ENCODE measurements around the gene PTPRM. TPM values are rescaled to one million over a fixed set of nuclear protein-coding genes. Genes with fewer than 3 reads are reported as not detected.

Gene PTPRM
- total RNA-seq, 4 donors from 2014 or later, result 21.4 to 41.8 (median 29.6) TPM

DNA sequence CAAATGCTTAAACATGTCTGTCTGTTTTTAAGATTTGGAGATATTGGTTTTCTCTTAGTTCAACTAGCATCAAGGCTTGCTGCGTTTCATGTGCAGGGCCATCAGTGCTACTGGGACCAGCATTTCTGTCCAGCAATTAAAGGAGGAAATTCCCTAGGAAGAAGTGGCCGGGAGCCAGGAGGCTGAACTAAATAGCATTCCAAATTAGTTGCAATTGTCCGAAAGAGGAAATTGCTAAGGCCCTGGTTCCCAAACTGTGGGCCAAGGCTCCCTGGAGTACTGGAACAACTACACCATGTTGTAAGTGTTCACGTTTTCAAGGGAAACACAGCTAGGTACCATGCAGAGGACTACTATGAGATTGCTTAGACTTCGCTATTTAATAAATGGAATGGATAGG lies 257.9 kb downstream of the PTPRM start:
- WGBS, 2 donors, result 70 to 71% methylated on average over 5 of the region's 5 CpGs
- DNase-seq (ENCODE audit: low spot score in 2 of 2), result no peak
- no peak for TF ChIP-seq POLR2A (IDR thresholded peaks at IDR 0.05)
- TF ChIP-seq, protein P1, sequence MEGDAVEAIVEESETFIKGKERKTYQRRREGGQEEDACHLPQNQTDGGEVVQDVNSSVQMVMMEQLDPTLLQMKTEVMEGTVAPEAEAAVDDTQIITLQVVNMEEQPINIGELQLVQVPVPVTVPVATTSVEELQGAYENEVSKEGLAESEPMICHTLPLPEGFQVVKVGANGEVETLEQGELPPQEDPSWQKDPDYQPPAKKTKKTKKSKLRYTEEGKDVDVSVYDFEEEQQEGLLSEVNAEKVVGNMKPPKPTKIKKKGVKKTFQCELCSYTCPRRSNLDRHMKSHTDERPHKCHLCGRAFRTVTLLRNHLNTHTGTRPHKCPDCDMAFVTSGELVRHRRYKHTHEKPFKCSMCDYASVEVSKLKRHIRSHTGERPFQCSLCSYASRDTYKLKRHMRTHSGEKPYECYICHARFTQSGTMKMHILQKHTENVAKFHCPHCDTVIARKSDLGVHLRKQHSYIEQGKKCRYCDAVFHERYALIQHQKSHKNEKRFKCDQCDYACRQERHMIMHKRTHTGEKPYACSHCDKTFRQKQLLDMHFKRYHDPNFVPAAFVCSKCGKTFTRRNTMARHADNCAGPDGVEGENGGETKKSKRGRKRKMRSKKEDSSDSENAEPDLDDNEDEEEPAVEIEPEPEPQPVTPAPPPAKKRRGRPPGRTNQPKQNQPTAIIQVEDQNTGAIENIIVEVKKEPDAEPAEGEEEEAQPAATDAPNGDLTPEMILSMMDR (IDR thresholded peaks at IDR 0.05), result no peak
- intact Hi-C loops (cut with DNase I; ENCODE audit: low total_unique reads), result no loop called here
- no peak overlapping the region for H3K4me3 ChIP-seq (ENCODE audit: low read depth, poor library complexity, severe bottlenecking)

DNA sequence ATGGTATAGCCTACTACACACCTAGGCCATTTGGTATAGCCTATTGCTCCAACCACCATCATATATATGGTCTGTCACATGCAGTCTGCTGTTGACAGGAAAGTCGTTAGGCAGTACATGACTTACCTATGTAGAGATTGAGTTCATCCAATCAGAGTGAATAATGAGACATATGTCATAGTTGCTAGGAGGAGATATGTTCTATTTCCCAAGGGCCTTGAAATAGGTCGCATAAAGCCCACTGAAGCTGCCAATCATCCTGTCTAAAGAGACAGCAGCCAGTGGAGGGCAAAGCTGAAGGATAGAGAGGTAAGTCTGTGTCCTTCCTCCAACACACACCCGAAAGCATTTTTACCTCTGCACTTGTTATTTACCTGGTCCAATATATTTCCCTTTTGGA lies 263.4 kb downstream of the PTPRM start:
- intact Hi-C loops (cut with DNase I; ENCODE audit: low total_unique reads), result no loop called here
- no peak for DNase-seq (ENCODE audit: low spot score in 2 of 2)
- TF ChIP-seq, protein P1 (IDR thresholded peaks at IDR 0.05), result no peak
- TF ChIP-seq POLR2A (IDR thresholded peaks at IDR 0.05), result no peak
- H3K4me3 ChIP-seq (ENCODE audit: low read depth, poor library complexity, severe bottlenecking), result no peak overlapping the region
- 76 to 78% methylated on average over 3 of the region's 3 CpGs for WGBS, 2 donors

DNA sequence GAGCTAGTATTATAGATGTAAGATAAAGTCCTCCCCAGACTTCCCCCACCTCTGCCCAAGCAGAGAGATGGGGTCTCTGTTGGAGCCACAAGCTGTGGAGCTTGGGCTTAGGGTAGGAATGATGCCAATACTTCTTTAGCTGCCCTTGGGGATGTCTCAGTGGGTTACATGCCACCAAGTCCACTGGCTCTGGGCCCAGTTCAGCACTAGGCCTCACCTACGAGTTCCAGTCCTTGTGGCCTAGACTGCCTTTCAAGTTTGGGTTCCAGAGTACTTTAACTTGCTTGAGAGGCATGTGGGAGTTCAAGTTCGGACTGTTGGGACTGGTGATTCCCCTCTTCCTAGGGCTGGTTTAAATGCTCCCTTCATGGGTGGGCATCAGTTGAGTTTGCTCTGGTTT lies 272.4 kb downstream of the PTPRM start:
- no peak for DNase-seq (ENCODE audit: low spot score in 2 of 2)
- intact Hi-C loops (cut with DNase I; ENCODE audit: low total_unique reads), result no loop called here
- TF ChIP-seq, protein P1 (IDR thresholded peaks at IDR 0.05), result no peak
- TF ChIP-seq POLR2A (IDR thresholded peaks at IDR 0.05), result no peak
- no peak overlapping the region for H3K4me3 ChIP-seq (ENCODE audit: low read depth, poor library complexity, severe bottlenecking)
- WGBS, 2 donors, result 78 to 91% methylated on average over 2 of the region's 2 CpGs

DNA sequence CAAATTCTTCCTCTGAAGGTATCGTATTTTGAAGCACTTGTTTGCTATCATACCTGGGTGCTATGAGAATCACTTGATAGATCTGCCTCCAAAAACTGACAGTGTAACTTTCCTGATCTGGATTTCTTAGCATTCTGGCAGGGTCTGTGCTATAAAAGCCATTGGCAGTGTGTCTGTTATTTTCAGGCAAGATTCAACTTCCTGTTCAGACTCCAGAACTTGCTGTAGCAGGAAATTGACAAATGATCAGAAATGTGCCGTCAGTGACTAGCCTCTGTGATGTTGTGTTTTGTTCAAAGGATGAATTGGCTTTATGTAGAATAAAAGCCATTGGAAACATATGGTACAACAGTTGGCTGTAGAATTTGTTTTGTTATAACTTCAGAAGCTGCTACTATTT lies 273.3 kb downstream of the PTPRM start:
- DNase-seq (ENCODE audit: low spot score in 2 of 2), result no peak
- WGBS, 2 donors, result 41 to 44% methylated on average over 2 of the region's 2 CpGs
- H3K4me3 ChIP-seq (ENCODE audit: low read depth, poor library complexity, severe bottlenecking), result no peak overlapping the region
- intact Hi-C loops (cut with DNase I; ENCODE audit: low total_unique reads), result no loop called here
- TF ChIP-seq, protein P1 (IDR thresholded peaks at IDR 0.05), result no peak
- no peak for TF ChIP-seq POLR2A (IDR thresholded peaks at IDR 0.05)

DNA sequence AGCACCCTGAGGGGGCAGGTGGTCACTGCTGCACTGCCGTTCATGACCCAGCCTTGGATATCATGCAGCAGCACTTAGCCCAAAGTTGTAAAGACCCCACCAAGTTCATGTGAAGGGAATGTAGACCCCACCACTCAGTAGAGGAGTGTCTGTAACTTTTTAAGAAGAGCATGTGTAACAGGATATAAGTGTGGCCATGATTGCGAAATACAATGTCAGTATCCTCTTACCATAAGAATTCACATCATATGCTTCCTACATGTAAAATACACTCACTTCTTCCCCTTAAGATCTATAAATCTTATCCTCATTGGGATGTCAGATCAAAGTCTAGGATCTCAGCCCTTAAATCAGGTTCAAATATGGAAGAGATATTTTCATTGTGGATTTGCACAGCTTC lies 276.9 kb downstream of the PTPRM start:
- WGBS, 2 donors, result 92 to 97% methylated on average over 2 of the region's 2 CpGs
- no peak overlapping the region for H3K4me3 ChIP-seq (ENCODE audit: low read depth, poor library complexity, severe bottlenecking)
- DNase-seq (ENCODE audit: low spot score in 2 of 2), result no peak
- TF ChIP-seq, protein P1 (IDR thresholded peaks at IDR 0.05), result no peak
- TF ChIP-seq POLR2A (IDR thresholded peaks at IDR 0.05), result no peak
- intact Hi-C loops (cut with DNase I; ENCODE audit: low total_unique reads), result no loop called here

DNA sequence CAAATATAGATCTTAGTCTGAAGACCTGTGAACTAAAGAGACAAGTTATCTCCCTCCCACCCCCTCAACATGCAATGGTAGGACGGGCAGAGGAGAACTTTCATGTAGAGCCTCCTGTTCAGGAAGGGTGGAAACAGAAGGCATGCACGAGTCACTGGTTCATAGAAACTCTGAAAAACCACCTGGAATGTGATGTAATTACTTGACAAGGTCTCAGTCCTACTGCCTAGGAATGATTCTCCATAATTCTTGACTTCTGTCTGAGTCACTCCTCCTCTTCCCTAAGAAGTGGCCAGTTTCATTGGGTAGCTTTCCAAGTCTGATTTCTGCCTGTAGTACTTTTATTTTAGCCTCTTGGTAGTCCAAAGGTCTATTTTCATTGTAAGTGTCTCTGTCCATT lies 277.3 kb downstream of the PTPRM start:
- WGBS, 2 donors, result 89 to 96% methylated on average over 2 of the region's 2 CpGs
- no peak overlapping the region for H3K4me3 ChIP-seq (ENCODE audit: low read depth, poor library complexity, severe bottlenecking)
- DNase-seq (ENCODE audit: low spot score in 2 of 2), result no peak
- intact Hi-C loops (cut with DNase I; ENCODE audit: low total_unique reads), result no loop called here
- TF ChIP-seq POLR2A (IDR thresholded peaks at IDR 0.05), result no peak
- TF ChIP-seq, protein P1 (IDR thresholded peaks at IDR 0.05), result no peak

Measured in lower leg skin (tissue), 4 donors.